ENCODE measurements around the gene CCDC97.

CCDC97 gene

GRCh38 chr19:41298348-41298964, 11.5 kb upstream of the CCDC97 start:
- DNase-seq (ENCODE audit: low read depth in 3 of 3): no peak

DNA sequence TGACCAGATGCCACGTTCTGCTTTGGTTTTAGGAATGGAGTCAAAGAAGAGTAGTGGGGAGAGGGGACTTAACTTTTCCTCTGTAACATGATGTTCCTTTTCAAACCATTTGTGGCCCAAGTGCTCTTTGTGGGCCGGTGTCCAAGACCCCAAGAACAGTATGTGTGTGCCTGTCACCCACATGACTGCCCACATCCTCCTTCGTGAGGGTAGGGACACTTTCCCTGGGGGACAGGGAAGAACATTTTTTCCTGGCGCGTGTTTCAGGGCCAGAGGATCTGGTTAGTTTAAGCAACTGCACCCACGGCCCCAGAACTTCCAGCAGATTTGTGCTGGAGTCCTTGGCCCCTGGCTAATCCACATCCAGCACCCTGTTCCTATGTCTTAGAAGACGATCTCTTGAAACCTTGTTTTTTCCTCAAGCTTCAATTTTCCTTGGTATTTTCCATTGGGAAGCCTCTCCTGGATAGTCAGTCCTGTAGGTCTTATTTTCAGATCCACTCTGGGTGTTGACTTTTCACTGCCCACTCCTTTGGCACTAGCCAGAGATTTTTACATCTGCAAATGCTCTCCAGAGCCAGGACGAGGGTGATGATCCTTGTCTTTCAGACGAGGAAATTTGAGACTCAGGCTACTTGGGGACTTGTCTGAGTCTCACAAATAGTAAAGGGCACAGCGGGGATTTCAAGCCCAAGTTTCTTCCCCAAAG, 10.8 kb upstream of the CCDC97 start:
- DNase-seq (ENCODE audit: low read depth in 3 of 3): no peak

- DNase-seq (ENCODE audit: low read depth in 3 of 3): no peak
Observed at GRCh38 chr19:41299755-41300089, 10.2 kb upstream of the CCDC97 start.

GRCh38 chr19:41300555-41300954, 9.4 kb upstream of the CCDC97 start:
- no peak for DNase-seq (ENCODE audit: low read depth in 3 of 3)

DNA sequence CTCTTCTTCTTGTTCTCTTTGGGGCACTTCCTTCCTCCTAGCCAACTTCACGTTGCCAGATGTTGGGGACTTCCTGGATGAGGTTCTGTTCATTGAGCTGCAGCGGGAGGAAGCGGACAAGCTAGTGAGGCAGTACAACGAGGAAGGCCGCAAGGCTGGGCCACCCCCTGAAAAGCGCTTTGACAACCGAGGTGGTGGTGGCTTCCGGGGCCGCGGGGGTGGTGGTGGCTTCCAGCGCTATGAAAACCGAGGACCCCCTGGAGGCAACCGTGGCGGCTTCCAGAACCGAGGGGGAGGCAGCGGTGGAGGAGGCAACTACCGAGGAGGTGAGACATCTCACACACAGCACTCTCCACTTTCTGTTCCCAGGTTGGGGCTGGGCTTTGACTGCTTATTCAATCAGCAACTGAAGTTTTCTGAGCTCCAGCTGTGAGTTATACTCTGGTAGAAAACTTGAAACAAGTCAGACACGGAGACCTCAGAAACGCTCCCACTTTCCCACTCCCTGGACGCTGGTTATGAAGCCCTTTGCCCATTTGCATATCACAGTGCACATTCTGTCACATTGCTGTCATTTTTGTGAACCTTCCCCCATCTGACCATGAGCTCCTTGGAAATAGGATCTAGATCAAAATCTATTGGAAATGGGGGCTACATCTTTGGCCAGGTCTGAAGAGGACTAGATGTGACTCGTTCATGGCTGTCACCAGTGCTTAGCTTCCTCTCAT, 7.2 kb upstream of the CCDC97 start:
- peak; percentile 43 to 64 (median 47) for DNase-seq (ENCODE audit: low read depth in 3 of 3)

GRCh38 chr19:41303954-41304353, 6.0 kb upstream of the CCDC97 start:
- no peak for DNase-seq (ENCODE audit: low read depth in 3 of 3)

DNA sequence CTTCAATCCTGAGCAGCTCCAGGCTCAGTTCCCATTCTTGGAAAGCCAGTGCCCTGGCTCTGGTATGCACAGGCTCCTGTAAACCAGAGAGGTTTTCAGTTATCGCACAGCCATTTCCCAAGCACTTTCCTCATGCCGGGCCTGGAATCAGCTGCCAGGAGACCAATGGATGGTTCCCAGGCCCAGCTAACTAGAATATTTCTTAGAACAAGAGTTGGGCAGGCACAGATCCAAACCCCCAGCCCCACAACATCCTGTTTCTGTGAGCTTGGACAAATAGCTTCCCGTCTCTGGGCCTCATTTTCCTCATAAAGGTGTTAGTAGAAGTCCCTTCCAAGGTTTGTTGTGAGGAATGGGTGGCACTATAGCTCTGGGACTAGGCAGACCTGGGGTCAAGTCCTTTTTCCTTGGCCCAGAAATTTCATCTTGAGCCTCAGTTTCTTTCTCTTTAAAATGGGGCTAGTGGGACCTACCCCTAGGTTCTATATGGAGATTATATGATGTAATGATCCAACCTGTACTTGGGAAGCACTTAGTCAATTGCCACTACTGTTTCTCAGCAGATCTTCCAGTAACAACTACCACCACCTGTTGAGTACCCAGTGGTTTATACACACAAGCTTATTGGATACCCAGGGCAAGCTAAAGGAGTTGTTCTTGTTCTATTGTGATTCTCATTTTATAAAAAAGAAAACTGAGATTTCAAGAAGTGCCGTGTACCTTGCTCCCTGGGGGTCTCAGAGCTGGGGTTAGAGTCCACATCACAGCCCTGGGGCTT, 5.1 kb upstream of the CCDC97 start:
- DNase-seq (ENCODE audit: low read depth in 3 of 3): no peak

- DNase-seq (ENCODE audit: low read depth in 3 of 3): no peak
Observed at GRCh38 chr19:41305927-41306793, 3.8 kb upstream of the CCDC97 start.

- no peak for DNase-seq (ENCODE audit: low read depth in 3 of 3)
Observed at GRCh38 chr19:41307090-41307875, 2.7 kb upstream of the CCDC97 start.

- no peak for DNase-seq (ENCODE audit: low read depth in 3 of 3)
Observed at GRCh38 chr19:41307954-41308449, 2.0 kb upstream of the CCDC97 start.

DNA sequence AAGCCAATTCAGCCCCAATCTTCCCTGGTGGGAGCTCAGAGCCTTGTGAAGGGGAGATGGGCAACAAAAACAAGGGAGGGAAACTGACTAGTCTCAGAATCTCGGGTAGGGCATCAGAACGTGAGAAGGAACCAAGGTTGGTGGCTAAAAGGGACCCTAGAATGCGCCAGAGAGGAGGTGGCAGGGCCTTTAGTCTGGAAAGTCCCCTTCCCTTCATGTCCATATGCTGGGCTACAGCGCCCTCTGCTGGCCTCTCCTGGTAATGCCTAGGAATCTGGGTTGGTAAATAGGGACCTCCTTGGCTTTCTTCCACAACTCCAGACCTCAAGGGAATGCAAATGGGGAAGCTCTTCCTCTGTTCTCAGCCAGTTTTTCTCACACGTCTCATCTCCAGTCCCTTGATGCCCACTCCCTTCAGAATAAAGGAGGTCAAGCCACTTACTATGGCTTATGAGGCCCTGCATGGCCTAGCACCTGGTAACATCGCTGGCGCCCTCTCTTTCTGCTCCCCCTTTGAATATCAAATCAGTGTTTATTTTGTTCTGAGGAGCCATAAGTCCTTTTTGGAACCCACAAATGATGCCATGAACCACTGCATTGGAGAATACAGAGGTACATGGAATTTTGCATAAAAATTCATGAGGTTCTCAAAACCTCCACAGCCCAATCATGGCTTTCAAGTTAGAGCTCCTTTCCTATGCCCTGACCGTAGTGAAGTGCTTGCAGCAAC, 1.4 kb upstream of the CCDC97 start:
- DNase-seq (ENCODE audit: low read depth in 3 of 3): peak; percentile 81 to 94 (median 88)

GRCh38 chr19:41309180-41310032, 566 bp upstream of the CCDC97 start:
- DNase-seq (ENCODE audit: low read depth in 3 of 3): no peak

- DNase-seq (ENCODE audit: low read depth in 3 of 3): no peak
Observed at GRCh38 chr19:41311072-41311471, 1.1 kb downstream of the CCDC97 start.

DNA sequence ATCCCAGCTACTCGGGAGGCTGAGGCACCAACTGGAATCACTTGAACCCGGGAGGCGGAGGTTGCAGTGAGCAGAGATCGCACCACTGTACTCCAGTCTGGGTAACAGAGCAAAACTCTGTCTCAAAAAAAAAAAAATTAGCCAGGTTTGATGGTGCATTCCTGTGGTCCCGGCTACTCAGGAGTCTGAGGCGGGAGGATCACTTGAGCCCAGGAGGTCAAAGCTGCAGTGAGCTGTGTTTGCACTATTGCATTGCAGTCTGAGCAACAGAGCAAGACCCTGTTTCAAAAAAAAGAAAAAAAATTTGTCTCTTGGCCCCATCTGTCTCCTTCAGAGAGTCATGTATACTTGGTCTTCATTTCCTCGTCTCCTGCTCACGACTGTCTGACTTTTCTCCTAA, 1.6 kb downstream of the CCDC97 start:
- DNase-seq (ENCODE audit: low read depth in 3 of 3): no peak

DNA sequence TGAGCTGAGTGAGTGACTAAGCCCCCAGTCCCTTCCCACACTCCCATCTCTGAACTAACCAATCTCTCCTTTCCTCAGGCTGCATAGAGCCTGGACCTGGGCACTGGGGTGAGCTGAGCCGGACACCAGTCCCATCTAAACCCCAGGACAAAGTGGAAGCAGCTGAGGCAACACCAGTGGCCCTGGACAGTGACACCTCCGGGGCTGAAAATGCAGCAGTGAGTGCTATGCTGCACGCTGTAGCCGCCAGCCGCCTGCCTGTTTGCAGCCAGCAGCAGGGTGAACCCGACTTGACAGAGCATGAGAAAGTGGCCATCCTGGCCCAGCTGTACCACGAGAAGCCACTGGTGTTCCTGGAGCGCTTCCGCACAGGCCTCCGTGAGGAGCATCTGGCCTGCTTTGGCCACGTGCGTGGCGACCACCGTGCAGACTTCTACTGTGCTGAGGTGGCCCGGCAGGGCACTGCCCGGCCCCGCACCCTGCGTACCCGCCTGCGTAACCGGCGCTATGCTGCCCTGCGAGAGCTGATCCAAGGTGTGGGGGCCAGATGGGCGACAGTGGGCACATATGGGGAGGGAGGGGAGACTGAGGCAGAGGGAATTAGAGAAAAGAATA, 6.4 kb downstream of the CCDC97 start:
- no peak for DNase-seq (ENCODE audit: low read depth in 3 of 3)

DNA sequence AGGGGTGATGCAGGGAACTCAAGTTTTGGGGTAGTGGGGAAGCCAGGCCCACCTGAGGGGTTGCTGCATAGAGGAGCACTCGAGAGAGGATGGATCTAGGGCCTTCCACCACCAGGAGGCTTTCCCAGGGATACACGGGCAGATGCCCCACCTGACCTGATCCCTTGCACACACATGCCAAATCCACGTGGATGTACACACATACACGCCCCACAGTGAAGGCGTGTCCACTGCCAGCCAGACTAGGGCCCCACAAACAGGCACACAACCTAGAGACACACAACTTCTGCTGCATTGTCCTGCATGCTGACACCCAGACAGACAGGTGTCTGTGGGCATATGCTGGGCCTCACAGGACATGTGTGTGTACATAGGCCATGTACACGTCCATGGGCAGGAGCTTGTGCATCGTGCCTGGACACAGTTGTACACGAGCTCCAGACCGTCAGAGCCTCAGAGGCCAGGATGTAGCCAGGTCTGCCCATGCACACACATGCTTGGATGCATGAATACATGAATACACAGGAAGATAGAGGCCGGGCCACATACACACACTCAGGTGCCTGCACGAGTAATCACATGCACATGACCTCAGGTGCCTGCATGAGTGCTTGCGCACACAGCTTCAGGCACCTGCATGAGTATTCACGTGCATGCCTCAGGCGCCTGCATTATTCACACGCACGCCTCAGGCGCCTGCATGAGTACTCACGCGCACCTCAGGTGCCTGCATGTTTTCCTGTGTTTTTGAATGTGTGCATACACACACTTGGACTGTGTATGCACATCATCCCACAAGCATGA, 8.9 kb downstream of the CCDC97 start:
- no peak for DNase-seq (ENCODE audit: low read depth in 3 of 3)

GRCh38 chr19:41319500-41320184, 9.7 kb downstream of the CCDC97 start:
- DNase-seq (ENCODE audit: low read depth in 3 of 3): no peak
